Stimulated activated CD4-positive, alpha-beta T cell treated with anti-CD3 and anti-CD28 coated beads, TNF-alpha, amount 100 ng/mL, for 24 hours (primary cell): ENCODE results near the gene ANKRD44.
"Not testable (repeated sequence)": the region's sequence is repeated elsewhere in the genome, so short reads cannot be mapped to it uniquely, and the experiment has no call there.

Experiments used
- DNase-seq, 3 experiments: peaks; one replicate each; pipeline ENCODE4 v3.0.0-alpha.2; 2020; ENCODE audit warnings: low read depth in 3 of 3

Gene ANKRD44

DNA sequence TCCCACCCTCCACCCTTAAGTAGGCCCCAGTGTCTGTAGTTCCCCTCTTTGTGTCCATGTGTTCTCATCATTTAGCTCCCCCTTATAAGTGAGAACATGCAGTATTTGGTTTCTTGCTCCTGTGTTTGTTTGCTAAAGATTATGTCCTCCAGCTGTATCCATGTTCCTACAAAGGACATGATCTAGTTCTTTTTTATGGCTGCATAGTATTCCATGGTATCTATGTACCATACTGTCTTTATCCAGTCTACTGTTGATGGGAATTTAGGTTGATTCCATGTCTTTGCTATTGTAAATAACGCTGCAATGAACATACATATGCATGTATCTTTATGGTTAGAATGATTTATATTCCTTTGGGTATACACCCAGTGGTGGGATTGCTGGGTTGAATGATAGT, 233.9 kb downstream of the ANKRD44 start:
- no peak for DNase-seq

DNA sequence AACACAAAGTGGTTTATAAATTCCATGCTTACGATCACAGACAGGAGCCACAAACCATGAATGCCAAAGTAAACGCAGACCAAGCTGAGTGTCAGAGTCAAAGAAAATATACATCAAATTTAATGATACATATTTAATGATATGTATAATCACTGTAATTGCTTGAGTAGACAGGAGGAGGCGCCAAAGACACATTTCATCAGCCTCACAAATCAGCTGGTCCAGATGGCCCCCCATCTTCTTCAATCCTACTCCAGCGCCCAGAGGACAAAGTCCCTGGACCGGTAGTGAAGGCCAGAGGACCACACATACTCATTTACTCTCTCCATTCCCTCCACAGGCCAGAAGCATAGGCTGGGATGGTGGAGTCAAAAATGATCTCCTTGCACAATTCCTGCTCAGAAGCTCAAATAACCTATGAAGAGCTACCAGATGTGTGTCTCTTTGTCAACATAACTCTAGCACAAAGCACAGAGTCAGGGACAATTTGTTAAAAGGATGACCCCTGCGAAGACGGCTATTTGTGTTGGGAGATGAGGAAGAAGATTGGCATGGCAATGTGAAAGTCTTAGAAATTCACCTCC, 234.7 kb downstream of the ANKRD44 start:
- DNase-seq, result no peak

DNA sequence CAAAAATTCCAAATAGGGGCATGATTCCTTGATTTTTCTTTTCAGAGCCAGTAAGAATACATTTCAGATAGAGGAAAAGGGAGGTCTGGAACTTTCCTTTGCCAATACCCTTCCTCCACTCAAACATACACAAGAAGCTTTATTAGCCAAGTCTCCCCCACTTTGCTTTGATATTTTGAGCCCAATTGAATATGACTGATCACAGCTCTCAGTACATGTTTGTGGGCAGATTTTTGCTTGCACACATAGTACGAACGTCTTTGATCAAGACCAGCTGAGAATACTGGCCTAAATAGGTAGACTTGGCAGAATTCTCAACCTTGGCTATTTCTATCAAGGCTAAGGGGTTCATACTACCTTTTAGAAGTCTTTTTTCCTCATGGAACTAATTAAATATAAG, 235.3 kb downstream of the ANKRD44 start:
- DNase-seq, result no peak

GRCh38 chr2:197073701-197074433, 236.7 kb downstream of the ANKRD44 start:
- no peak for DNase-seq

GRCh38 chr2:197073270-197073669, 237.3 kb downstream of the ANKRD44 start:
- DNase-seq, result no peak

GRCh38 chr2:197072533-197072932, 238.0 kb downstream of the ANKRD44 start:
- no peak for DNase-seq

GRCh38 chr2:197071790-197072436, 238.7 kb downstream of the ANKRD44 start:
- no peak for DNase-seq

- no peak for DNase-seq
These were observed 239.4 kb downstream of the ANKRD44 start for GRCh38 chr2:197071213-197071612.

DNA sequence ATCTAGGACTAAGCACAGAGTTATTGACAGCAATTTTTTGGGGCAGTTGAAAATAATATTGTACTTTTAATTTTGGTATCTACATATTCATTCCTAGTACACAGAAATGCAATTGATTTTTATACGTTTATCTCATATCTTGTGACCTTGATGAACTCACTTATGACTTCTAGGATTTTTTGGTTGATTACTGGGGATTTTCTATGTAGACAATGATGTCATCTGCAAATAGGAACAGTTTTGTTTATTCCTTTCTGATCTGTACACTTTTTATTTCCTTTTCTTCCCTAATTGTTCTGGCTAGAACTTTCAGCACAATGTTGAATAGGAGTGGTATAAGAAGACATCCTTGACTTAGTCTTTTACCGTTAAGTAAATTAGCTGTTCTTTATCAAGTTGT, 240.6 kb downstream of the ANKRD44 start:
- DNase-seq, result no peak

DNA sequence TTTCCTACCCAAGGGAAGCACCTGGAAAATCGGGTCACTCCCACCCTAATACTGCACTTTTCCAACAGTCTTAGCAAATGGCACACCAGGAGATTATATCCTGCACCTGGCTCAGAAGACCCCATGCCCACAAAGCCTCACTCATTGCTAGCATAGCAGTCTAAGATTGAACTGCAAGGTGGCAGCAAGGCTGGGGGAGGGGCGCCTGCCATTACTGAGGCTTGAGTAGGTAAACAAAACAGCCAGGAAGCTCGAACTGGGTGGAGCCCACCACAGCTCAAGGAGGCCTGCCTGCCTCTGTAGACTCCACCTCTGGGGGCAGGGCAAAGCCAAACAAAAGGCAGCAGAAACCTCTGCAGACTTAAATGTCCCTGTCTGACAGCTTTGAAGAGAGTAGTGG, 248.0 kb downstream of the ANKRD44 start:
- not testable (repeated sequence) for DNase-seq

DNA sequence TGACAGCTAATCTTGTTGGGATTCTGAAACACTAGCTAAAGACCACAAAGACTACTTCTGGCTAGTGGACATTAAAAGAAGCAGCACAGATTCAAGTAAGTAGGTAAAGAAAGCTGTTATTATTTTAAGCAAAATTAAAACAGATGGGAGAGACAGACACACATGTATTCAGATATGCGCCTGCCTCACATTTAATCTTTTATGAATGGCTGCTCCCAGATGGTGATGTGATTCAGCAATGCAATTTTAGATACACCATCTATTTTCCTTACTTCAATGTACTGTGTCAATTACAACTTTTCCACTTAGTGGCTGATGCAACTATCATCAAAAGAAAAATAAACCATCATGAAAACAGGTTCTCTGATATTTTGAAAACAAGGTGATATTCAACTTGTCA, 251.1 kb downstream of the ANKRD44 start:
- DNase-seq, result no peak

- no peak for DNase-seq
These were observed 251.7 kb downstream of the ANKRD44 start for GRCh38 chr2:197058777-197059300.

DNA sequence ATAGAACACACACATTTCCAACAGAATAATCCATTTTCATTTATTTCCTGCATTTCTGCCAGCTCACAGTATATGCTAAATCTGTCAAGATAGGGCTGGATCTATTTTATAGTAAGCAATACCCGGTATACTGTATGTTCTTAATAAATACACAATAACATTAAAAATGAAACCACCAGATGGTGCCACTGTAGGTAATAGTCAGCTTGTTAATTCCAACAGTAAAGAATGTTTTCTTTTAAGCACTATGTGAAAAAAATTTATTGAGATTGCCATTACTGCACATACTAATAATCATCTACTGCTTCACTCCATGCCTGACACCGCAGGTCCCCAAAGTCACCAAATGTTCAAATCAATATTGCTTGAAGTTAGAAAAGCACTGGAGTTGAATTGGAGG, 252.6 kb downstream of the ANKRD44 start:
- no peak for DNase-seq

GRCh38 chr2:197055045-197055444, 255.5 kb downstream of the ANKRD44 start:
- no peak for DNase-seq

DNA sequence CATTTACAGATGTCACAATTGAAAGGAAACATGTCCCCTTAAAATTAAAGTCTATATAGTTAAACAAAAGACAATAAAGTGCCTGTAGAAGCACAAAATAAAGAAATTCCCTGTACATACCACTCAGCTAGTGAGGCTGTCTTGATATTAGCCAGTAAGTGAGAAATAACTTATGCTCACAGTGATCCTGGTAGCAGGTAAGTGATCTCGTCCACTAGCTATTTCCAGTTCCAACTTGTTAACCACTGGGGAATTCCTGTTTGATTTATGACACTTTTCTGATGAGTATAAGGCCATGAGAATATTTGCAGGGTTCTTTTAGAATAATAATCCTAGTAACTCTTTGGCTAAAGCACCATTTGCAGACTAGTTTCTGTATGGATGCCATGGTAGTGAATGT, 256.1 kb downstream of the ANKRD44 start:
- no peak for DNase-seq

- DNase-seq, result no peak
These were observed 258.2 kb downstream of the ANKRD44 start for GRCh38 chr2:197052356-197052755.

- no peak for DNase-seq
These were observed 265.5 kb downstream of the ANKRD44 start for GRCh38 chr2:197045115-197045514.

GRCh38 chr2:197042739-197043196, 267.8 kb downstream of the ANKRD44 start:
- DNase-seq, result no peak

DNA sequence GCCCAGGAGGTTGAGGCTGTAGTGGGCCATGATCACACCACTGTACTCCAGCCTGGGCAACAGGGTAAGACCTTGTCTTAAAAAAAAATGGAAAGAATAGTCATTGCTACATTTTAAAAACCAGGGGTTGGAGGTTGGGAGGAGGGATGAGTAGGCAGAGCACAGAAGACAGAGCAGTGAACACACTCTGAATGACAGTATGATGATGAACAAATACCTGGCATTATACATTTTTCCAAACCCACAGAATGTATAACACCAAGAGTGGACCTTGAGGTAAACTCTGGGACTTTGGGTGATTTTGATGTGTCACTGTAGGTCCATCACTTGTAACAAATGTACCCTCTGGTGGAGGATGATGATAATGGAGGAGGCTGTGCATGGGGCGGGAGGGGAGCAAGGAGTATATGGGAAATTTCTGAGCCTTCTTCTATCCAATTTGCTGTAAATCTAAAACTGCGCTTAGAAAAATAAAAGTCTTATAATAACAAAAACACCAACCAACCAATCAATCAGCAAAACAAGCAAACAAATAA, 272.6 kb downstream of the ANKRD44 start:
- DNase-seq, result no peak

DNA sequence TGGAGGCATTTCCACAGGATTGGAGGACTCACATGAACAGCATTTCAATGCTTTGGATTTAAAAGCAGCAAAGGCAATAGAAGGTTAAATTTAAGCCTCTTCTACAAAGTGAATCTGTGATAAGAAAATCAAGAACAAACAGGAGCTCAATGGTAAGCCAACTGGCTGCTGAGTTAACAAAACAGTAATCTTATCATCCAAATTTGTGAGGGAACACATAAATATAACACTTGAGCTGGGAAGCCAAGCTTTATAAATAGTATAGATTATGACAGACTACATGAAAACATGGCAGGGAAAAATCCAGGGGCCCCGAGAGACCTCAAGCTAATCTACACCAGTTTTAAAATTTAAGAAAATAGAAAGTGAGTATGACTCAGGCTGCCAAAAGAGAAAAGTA, 275.6 kb downstream of the ANKRD44 start:
- DNase-seq, result no peak

- no peak for DNase-seq
These were observed 276.3 kb downstream of the ANKRD44 start for GRCh38 chr2:197034292-197034691.

GRCh38 chr2:197033222-197033621, 277.4 kb downstream of the ANKRD44 start:
- DNase-seq, result no peak

GRCh38 chr2:197031803-197032202, 278.8 kb downstream of the ANKRD44 start:
- DNase-seq, result no peak
